Suprapubic skin (tissue), 4 donors: ENCODE data around the gene NRXN3. TPM values are rescaled to one million over a fixed set of nuclear protein-coding genes. Genes with fewer than 3 reads are reported as not detected.

Experiments
- DNase-seq, 2 donors: peaks; one replicate each; pipeline ENCODE4 v3.0.0-alpha.2; 2019; ENCODE audit warnings: low spot score in 2 of 2
- H3K27ac ChIP-seq: fragments of 200-600 bp; sonication (generic); one replicate; pipeline ENCODE4 v1.5.1; 2019
- H3K27me3 ChIP-seq: fragments of 200-600 bp; sonication (generic); one replicate; pipeline ENCODE4 v1.5.1; 2019
- H3K36me3 ChIP-seq: fragments of 200-600 bp; sonication (generic); one replicate; pipeline ENCODE4 v1.5.1; 2019
- H3K4me1 ChIP-seq: fragments of 200-600 bp; sonication (generic); one replicate; pipeline ENCODE4 v1.5.1; 2019
- H3K4me3 ChIP-seq: fragments of 200-600 bp; sonication (generic); one replicate; pipeline ENCODE4 v1.5.1; 2019; ENCODE audit warnings: mild to moderate bottlenecking
- H3K9me3 ChIP-seq: fragments of 200-600 bp; sonication (generic); one replicate; pipeline ENCODE4 v1.5.1; 2019
- EP300 ChIP-seq: sonication (generic); formaldehyde crosslinking; IDR thresholded peaks from one replicate; pipeline ENCODE4 v1.6.1; 2017; ENCODE audit warnings: antibody characterized with exemption
- POLR2A ChIP-seq, 2 donors: fragments of 450-650 bp; IDR thresholded peaks; one replicate each; pipeline ENCODE4 v1.6.1; 2017; ENCODE audit warnings: antibody characterized with exemption in 2 of 2, mild to moderate bottlenecking in 2 of 2, moderate library complexity in 2 of 2
- POLR2AphosphoS5 ChIP-seq, 3 donors: sonication (generic); formaldehyde crosslinking; IDR thresholded peaks; one replicate each; pipeline ENCODE4 v1.6.1; 2017; ENCODE audit warnings: antibody characterized with exemption in 3 of 3
- WGBS: methylation state at CpG from one replicate; pipeline ENCODE4 v1.1.5; 2018; 5-methylcytosine and 5-hydroxymethylcytosine counted together
- total RNA-seq, 4 donors: library from RNA; depleted of rRNA; stranded (reverse); fragments of >200 nt; gene quantifications; one replicate each; pipeline ENCODE4 v1.1.0, GENCODE V29; 2016
- TF ChIP-seq, protein P1 (sequence below), 2 donors: fragments of 200-600 bp in 1 of 2; fragments of 450-650 bp in 1 of 2; sonication (generic) in 1 of 2; IDR thresholded peaks; one replicate each; pipeline ENCODE4 v1.5.1; 2016 to 2019; ENCODE audit warnings: antibody characterized with exemption in 2 of 2, mild to moderate bottlenecking in 1 of 2, moderate library complexity in 1 of 2

The NRXN3 gene
- total RNA-seq, 4 donors from 2014 or later: 0.79 to 4.3 (median 3.3) TPM

GRCh38 chr14:79482825-79483224 lies 1312.7 kb downstream of the NRXN3 start:
- Histone ChIP-seq H3K36me3 (no peaks in the 10 kb centered on the region), H3K27ac (no peak overlapping the region), H3K4me1 (no peaks in the 10 kb centered on the region), H3K4me3 (no peak overlapping the region), H3K9me3 (no peaks in the 10 kb centered on the region), H3K27me3 (no peaks in the 10 kb centered on the region)
- no peak for DNase-seq
- 35% methylated on average over 1 of the region's 1 CpG for WGBS
- TF ChIP-seq POLR2AphosphoS5 (IDR thresholded peaks at IDR 0.05): no peak
- TF ChIP-seq POLR2A (IDR thresholded peaks at IDR 0.05): no peak
- TF ChIP-seq, protein P1, sequence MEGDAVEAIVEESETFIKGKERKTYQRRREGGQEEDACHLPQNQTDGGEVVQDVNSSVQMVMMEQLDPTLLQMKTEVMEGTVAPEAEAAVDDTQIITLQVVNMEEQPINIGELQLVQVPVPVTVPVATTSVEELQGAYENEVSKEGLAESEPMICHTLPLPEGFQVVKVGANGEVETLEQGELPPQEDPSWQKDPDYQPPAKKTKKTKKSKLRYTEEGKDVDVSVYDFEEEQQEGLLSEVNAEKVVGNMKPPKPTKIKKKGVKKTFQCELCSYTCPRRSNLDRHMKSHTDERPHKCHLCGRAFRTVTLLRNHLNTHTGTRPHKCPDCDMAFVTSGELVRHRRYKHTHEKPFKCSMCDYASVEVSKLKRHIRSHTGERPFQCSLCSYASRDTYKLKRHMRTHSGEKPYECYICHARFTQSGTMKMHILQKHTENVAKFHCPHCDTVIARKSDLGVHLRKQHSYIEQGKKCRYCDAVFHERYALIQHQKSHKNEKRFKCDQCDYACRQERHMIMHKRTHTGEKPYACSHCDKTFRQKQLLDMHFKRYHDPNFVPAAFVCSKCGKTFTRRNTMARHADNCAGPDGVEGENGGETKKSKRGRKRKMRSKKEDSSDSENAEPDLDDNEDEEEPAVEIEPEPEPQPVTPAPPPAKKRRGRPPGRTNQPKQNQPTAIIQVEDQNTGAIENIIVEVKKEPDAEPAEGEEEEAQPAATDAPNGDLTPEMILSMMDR (IDR thresholded peaks at IDR 0.05): no peak
- TF ChIP-seq EP300: no peak

GRCh38 chr14:79483477-79484388 lies 1313.6 kb downstream of the NRXN3 start:
- TF ChIP-seq EP300 (no peak), POLR2AphosphoS5 (IDR thresholded peaks at IDR 0.05) (no peak), POLR2A (IDR thresholded peaks at IDR 0.05) (no peak)
- no peak for DNase-seq
- no peaks in the 10 kb centered on the region for H3K9me3 ChIP-seq
- no peak overlapping the region for H3K4me3 ChIP-seq
- no peaks in the 10 kb centered on the region for H3K27me3 ChIP-seq
- no peak overlapping the region for H3K27ac ChIP-seq
- H3K4me1 ChIP-seq: no peaks in the 10 kb centered on the region
- WGBS: 75% methylated on average over 7 of the region's 7 CpGs
- H3K36me3 ChIP-seq: no peaks in the 10 kb centered on the region

- no peak overlapping the region for H3K27ac ChIP-seq
- no peaks in the 10 kb centered on the region for H3K9me3 ChIP-seq
- H3K4me1 ChIP-seq: no peaks in the 10 kb centered on the region
- H3K27me3 ChIP-seq: no peaks in the 10 kb centered on the region
- no peak for DNase-seq
- WGBS: 81% methylated on average over 1 of the region's 1 CpG
- H3K36me3 ChIP-seq: no peaks in the 10 kb centered on the region
- no peak overlapping the region for H3K4me3 ChIP-seq
- TF ChIP-seq POLR2A (IDR thresholded peaks at IDR 0.05) (no peak), POLR2AphosphoS5 (IDR thresholded peaks at IDR 0.05) (no peak), EP300 (no peak)
- TF ChIP-seq, protein P1 (IDR thresholded peaks at IDR 0.05): no peak
These were observed 1317.5 kb downstream of the NRXN3 start for GRCh38 chr14:79487632-79488031.

DNA sequence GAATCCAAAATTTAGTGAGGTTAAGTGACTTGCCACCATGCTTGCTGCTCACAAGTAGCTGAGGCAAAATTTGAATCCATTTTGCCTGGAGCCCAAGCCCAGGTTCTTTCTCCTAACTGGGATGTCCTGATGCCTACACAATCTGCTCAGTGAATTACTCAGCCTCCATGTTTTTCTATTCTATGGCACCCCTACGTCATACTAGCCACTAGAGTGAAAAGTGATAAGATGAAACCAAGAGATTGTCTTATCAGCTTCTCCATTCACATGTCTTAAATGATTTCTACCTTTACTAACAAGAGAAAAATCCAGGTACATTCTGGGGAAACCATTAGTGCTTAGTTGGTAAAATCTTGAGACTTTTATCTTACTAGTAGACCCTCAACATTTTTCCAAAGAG lies 1321.0 kb downstream of the NRXN3 start:
- H3K4me3 ChIP-seq: no peak overlapping the region
- no peak overlapping the region for H3K27ac ChIP-seq
- no peaks in the 10 kb centered on the region for H3K4me1 ChIP-seq
- TF ChIP-seq EP300: no peak
- TF ChIP-seq POLR2AphosphoS5 (IDR thresholded peaks at IDR 0.05): no peak
- no peak for TF ChIP-seq POLR2A (IDR thresholded peaks at IDR 0.05)
- TF ChIP-seq, protein P1 (IDR thresholded peaks at IDR 0.05): no peak
- no peaks in the 10 kb centered on the region for H3K36me3 ChIP-seq
- WGBS: 86% methylated on average over 1 of the region's 1 CpG
- H3K27me3 ChIP-seq: no peaks in the 10 kb centered on the region
- DNase-seq: no peak
- H3K9me3 ChIP-seq: no peaks in the 10 kb centered on the region

DNA sequence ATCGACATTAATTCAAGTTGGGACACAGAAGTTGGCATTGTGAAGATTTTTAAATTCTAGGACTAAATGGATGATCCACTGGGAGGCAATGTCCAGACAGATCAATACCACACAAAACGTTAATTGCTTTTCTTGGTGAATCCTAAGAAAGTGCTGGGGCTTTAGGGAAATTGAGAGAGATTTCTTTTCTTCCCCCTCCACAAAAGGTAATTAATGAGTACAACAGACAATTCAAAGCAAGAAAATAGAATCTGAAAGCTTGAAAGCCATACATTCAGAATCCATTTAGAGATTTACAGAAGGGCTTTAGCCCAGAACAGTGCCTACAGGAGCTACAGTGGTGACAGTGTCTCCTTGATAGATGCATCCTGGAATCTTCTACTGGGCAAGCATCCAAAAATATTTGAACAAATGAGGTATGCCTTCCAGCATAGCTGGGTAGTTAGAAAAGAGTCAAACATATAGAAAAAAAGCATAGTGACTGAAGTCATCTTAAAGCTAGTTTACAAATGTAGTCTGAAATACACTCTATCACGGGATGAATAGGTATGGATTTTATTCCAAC lies 1323.0 kb downstream of the NRXN3 start:
- TF ChIP-seq POLR2AphosphoS5 (IDR thresholded peaks at IDR 0.05): no peak
- no peak for TF ChIP-seq POLR2A (IDR thresholded peaks at IDR 0.05)
- no peak for TF ChIP-seq EP300
- TF ChIP-seq, protein P1 (IDR thresholded peaks at IDR 0.05): no peak
- Histone ChIP-seq H3K4me3 (no peak overlapping the region), H3K9me3 (no peaks in the 10 kb centered on the region), H3K4me1 (no peaks in the 10 kb centered on the region), H3K27ac (no peak overlapping the region), H3K36me3 (no peaks in the 10 kb centered on the region), H3K27me3 (no peaks in the 10 kb centered on the region)
- WGBS: 75% methylated on average over 3 of the region's 3 CpGs
- DNase-seq: no peak
